Measurements from ENCODE around the gene IER3. TPM values are rescaled to one million over a fixed set of nuclear protein-coding genes. Genes with fewer than 3 reads are reported as not detected.

IER3 gene
- total and polyA plus RNA-seq, 2 of the 13 experiments (the other 11 are each of a cell fraction or from before 2014, with no cell fraction given): 51.1 to 131 TPM

GRCh38 chr6:30719791-30720737, 24.3 kb downstream of the IER3 start, which contains the start of gene TUBB (continued):
- TF ChIP-seq MTERF4 (CRISPR knock-in tag; IDR thresholded peaks at IDR 0.05): no peak
- TF ChIP-seq POLR2G (IDR thresholded peaks at IDR 0.05; ENCODE audit: low read depth, low read length): peak; percentile 93
- TF ChIP-seq SMAD3 (CRISPR knock-in tag; IDR thresholded peaks at IDR 0.05): no peak; the same call in 1 of the 2 replicates
- peak; percentile 98 for TF ChIP-seq ZNF574 (CRISPR knock-in tag; IDR thresholded peaks at IDR 0.05)
- TF ChIP-seq GRHL1 (CRISPR knock-in tag; conservative IDR thresholded peaks at IDR 0.05): no peak
- no peak for TF ChIP-seq ZNF431 (CRISPR knock-in tag; IDR thresholded peaks at IDR 0.05; ENCODE audit: borderline replicate concordance, low read depth)
- TF ChIP-seq TRIM22 (IDR thresholded peaks at IDR 0.05): no peak
- TF ChIP-seq ZSCAN25 (CRISPR knock-in tag; IDR thresholded peaks at IDR 0.05): no peak
- TF ChIP-seq JUNB (CRISPR knock-in tag; IDR thresholded peaks at IDR 0.05; ENCODE audit: borderline replicate concordance): no peak
- peak in 1 of 2 experiments; percentile 82; a peak in 2 of 4 replicates for TF ChIP-seq REST (IDR thresholded peaks at IDR 0.05; ENCODE audit: borderline replicate concordance in 1 of 2, low read depth in 1 of 2, low read length in 2 of 2)
- no peak for TF ChIP-seq ZBTB34 (CRISPR knock-in tag; IDR thresholded peaks at IDR 0.05)
- no peak for TF ChIP-seq HMG20B (CRISPR knock-in tag; conservative IDR thresholded peaks at IDR 0.05)
